Naive B cell (primary cell): ENCODE data around the gene GDPGP1. TPM values are rescaled to one million over a fixed set of nuclear protein-coding genes. Genes with fewer than 3 reads are reported as not detected.

Source experiments
- ATAC-seq, 2 donors: fragments of 150-1000 bp; cut with Tn5 transposase; 2 replicates each; pipeline ENCODE4 v1.10.0; 2021; ENCODE audit warnings: low read depth in 2 of 2, mild to moderate bottlenecking in 2 of 2, moderate library complexity in 2 of 2
- DNase-seq: peaks from one replicate; pipeline ENCODE4 v3.0.0; 2022
- H3K27ac Mint-ChIP-seq, 6 donors: one replicate each; pipeline ENCODE4 v1.8.0; 2020 to 2022; ENCODE audit warnings: mild to moderate bottlenecking in 6 of 6, mixed read lengths in 6 of 6, moderate library complexity in 5 of 6, inconsistent platforms in 2 of 6
- H3K27me3 Mint-ChIP-seq, 3 donors: one replicate each; pipeline ENCODE4 v1.8.0; 2021 to 2022; ENCODE audit warnings: mixed read lengths in 3 of 3, mild to moderate bottlenecking in 1 of 3
- H3K36me3 Mint-ChIP-seq, 2 donors: one replicate each; pipeline ENCODE4 v1.8.0; 2020 to 2022; ENCODE audit warnings: mixed read lengths in 2 of 2, inconsistent platforms in 1 of 2, mild to moderate bottlenecking in 1 of 2
- H3K4me1 Mint-ChIP-seq, 3 donors: one replicate each; pipeline ENCODE4 v1.8.0; 2020 to 2022; ENCODE audit warnings: mixed read lengths in 3 of 3, inconsistent platforms in 1 of 3, mild to moderate bottlenecking in 1 of 3, moderate library complexity in 1 of 3
- H3K4me3 Mint-ChIP-seq, 8 donors: one replicate each; pipeline ENCODE4 v1.8.0; 2020 to 2022; ENCODE audit warnings: mild to moderate bottlenecking in 8 of 8, mixed read lengths in 8 of 8, moderate library complexity in 8 of 8, inconsistent platforms in 2 of 8
- H3K9me3 Mint-ChIP-seq, 7 donors: one replicate each; pipeline ENCODE4 v1.8.0; 2020 to 2022; ENCODE audit warnings: mixed read lengths in 7 of 7, mild to moderate bottlenecking in 5 of 7, inconsistent platforms in 2 of 7, moderate library complexity in 1 of 7
- polyA plus RNA-seq, 6 donors: library from polyadenylated mRNA; unstranded; fragments of 300-500 nt; fragmentation: Illumina TruSeq; gene quantifications; one replicate each; pipeline ENCODE4 v1.2.3, GENCODE V29; 2021; ENCODE audit warnings: low read depth in 6 of 6

GDPGP1 gene
- polyA plus RNA-seq, 6 donors from 2014 or later = 0.70 to 2.1 (median 1.3) TPM

DNA sequence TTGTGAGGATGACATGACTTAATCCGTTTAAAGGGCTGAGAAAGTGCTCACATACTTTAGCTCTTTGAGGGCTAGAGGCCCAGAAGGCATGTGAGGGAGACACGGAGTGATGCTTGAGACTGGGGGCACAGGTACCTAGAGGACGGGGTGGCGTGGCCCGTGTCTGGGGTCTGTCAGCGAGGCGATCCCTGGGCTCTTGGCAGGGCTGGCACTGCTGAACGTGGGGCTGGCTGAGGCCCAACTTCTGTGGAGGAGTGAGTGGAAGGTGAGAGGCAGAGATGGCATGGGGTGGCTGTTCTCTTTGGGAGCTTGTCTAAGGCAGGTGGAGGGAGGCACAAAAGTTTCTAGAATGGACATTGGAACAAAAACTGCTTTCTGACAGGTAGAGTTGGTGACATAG is 23.4 kb upstream of the GDPGP1 start:
- H3K4me1 Mint-ChIP-seq = peaks cover 64 to 99% (median 89%) of the 10 kb centered on the region in 3 donors
- no peak for ATAC-seq

DNA sequence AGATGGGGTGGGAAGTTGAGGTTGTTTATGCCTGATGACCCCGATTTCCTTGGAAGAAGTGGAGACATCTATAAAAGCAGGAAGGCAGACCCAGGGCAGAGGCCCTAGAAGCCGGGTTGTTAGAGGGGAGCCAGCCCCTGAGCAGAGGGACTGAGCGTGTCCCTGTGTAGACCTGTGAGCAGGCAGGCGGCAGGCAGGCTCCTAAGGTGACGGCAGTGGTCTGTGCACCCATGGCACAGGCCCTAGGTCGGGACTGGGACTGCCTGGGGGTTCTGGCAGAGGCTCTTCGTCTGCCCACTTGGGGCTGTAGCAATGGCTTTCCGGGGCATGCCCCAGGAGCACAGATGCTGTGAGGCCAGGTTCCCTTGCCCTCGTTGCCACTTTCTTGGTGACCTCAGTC is 23.0 kb upstream of the GDPGP1 start:
- peaks cover 11 to 19% of the 10 kb centered on the region in 2 donors for H3K36me3 Mint-ChIP-seq
- H3K27ac Mint-ChIP-seq = peak overlapping the region; percentile 74 to 99 (median 94)
- DNase-seq (no peak), ATAC-seq (no peak)
- peak overlapping the region; percentile 7 to 90 (median 78) for H3K4me3 Mint-ChIP-seq
- H3K9me3 Mint-ChIP-seq = no peaks in the 10 kb centered on the region
- H3K4me1 Mint-ChIP-seq = peaks cover 60 to 98% (median 87%) of the 10 kb centered on the region in 3 donors
- no peaks in the 10 kb centered on the region for H3K27me3 Mint-ChIP-seq

More for the DNA sequence above, 23.4 kb upstream of the GDPGP1 start:
- DNase-seq = no peak
- H3K4me3 Mint-ChIP-seq = peak overlapping the region; percentile 37 to 90 (median 78)
- no peaks in the 10 kb centered on the region for H3K9me3 Mint-ChIP-seq
- peak overlapping the region; percentile 52 to 99 (median 92) for H3K27ac Mint-ChIP-seq
- H3K27me3 Mint-ChIP-seq = no peaks in the 10 kb centered on the region
- H3K36me3 Mint-ChIP-seq = peaks cover 11 to 17% of the 10 kb centered on the region in 2 donors

DNA sequence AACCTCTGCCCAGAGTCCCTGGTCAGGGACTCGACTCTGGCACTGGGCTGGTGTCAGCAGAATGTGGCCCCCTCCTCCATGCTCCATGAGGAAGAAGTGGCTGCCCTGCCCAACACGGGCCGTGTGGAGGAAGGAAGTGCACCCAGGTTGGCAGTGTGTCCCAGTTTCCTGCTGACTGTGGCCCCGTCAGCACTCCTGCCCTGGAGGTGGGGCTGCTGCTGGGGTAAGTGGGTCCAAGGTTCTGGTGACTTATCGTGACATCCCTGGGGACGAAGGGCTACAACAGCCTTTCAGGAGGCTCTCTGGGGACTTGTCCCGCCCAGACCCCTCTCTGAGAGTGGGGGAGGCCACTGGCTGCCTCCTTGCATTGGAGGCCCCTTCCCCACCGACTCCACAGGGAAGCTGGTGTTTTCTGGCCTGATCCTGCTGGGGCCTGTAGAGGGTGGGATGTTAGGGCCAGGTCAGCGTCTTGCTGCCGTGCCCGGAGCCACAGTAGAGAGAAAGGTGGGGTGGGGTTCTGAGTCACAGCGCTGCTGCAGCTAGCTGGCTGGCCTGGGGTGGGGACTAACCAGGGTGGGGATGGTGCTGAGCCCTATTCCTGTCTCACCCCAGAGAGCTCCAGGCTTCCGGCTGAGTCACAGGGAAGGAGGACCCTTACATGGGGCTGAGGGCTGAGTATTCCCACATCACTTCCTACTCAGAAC is 22.4 kb upstream of the GDPGP1 start:
- H3K9me3 Mint-ChIP-seq = no peaks in the 10 kb centered on the region
- DNase-seq = no peak
- peaks cover 59 to 98% (median 87%) of the 10 kb centered on the region in 3 donors for H3K4me1 Mint-ChIP-seq

DNA sequence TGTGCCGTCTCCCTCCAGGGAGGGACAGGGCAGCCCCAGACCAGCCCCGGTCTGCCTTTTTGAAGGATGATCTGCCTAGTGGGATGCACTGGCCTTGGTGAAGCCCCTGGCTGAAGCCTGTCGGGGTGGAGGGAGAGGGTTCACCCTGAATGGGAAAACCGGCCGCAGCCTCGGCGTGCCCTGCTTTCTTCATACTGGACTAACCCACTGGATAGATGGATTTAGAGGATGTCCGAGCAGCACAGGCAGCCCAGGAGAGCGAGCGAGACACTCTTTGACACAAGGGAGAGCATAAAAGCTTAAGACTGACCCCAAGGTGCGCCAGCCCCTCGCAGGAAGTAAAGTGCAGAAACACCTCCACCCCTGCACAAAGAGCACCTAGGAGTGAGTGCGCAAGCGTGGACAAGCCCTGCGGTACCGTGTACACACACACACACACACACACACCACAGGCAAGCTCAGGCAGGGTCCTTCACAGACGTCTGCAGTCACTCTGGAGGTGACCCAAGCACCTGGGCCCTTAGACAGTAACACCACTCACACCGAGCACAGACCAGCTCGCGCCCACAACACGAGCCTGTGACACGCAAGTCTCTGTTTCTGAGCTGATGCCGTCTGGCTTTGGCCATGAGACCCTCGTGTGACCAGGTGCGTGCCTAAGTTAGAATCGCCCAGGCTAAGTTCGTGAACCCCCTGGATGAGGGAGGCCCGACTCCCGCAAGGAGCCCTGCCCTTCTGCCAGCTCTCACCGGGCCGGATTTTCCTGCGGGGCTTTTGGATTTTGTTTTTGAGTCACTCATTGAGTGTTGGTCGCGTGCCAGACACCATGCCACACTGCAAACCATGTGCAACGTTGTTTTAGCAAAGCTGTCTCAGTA is 21.5 kb upstream of the GDPGP1 start:
- Mint-ChIP-seq H3K4me3 (peak overlapping the region in 7 of 8 donors; percentile 46 to 83 (median 70)), H3K27ac (peak overlapping the region; percentile 62 to 99 (median 94)), H3K27me3 (no peaks in the 10 kb centered on the region), H3K9me3 (no peaks in the 10 kb centered on the region), H3K4me1 (peaks cover 60 to 98% (median 88%) of the 10 kb centered on the region in 3 donors), H3K36me3 (peaks cover 17 to 30% of the 10 kb centered on the region in 2 donors)
- DNase-seq (no peak), ATAC-seq (no peak)

More for the DNA sequence above, 22.4 kb upstream of the GDPGP1 start:
- ATAC-seq = no peak
- no peaks in the 10 kb centered on the region for H3K27me3 Mint-ChIP-seq
- peak overlapping the region in 7 of 8 donors; percentile 7 to 90 (median 80) for H3K4me3 Mint-ChIP-seq
- peaks cover 11 to 25% of the 10 kb centered on the region in 2 donors for H3K36me3 Mint-ChIP-seq
- H3K27ac Mint-ChIP-seq = peak overlapping the region; percentile 27 to 99 (median 90)

DNA sequence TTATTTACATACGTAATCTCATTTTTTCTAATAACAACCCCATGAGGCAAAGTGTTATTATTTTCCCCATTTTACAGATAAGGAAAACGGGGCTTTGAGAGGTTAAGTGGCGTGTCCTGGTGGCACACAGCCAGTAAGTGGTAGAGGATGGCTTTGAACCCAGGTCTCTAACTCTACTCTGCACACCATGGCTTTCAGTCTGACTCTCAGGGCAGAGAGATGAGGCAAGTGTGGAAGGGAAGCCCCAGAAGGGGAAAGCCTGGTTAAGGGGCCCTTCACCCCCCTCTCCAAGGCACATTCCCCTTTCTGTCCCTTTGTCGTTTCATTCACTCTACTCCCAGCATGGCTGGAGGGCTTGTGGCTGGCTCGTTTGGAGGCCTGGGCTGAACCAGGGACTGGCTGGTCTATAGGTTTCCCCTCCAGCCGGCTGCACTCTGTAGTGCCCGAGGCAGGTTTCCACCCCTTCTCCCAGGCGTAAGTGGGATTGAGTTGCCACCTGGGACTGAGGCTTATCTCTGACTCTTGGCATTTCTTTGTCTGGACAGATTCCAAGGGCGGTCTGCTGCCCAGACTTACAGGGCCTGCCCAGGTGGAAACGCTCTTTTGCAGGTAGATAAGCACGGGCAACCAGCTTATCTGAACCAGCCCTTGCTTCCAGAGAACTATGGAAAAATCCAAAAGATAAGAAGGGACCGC is 20.7 kb upstream of the GDPGP1 start:
- peaks cover 18 to 33% of the 10 kb centered on the region in 2 donors for H3K36me3 Mint-ChIP-seq
- no peaks in the 10 kb centered on the region for H3K9me3 Mint-ChIP-seq

DNA sequence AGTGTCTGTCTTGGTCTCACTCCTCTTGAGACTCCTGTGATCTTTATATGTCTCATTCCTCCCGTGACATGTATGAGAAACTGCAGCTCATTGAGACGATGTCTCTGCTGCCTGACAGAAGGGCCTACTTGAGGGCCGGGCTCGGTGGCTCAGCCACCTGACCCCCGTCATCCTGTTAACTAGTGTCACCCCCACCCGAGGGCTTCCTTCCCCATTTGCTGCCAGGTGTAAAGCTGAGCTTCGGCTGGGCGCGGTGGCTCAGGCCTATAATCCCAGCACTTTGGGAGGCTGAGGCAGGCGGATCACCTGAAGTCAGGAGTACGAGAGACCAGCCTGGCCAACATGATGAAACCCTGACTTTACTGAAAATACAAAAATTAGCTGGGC is 20.2 kb upstream of the GDPGP1 start:
- ATAC-seq (peak; percentile 87 to 91), DNase-seq (peak; percentile 84)
- H3K4me3 Mint-ChIP-seq = peak overlapping the region; percentile 32 to 91 (median 86)
- peaks cover 68 to 99% (median 93%) of the 10 kb centered on the region in 3 donors for H3K4me1 Mint-ChIP-seq
- H3K36me3 Mint-ChIP-seq = peaks cover 18 to 36% of the 10 kb centered on the region in 2 donors
- H3K27ac Mint-ChIP-seq = peak overlapping the region; percentile 87 to 99 (median 98)
- H3K27me3 Mint-ChIP-seq = no peaks in the 10 kb centered on the region
- no peaks in the 10 kb centered on the region for H3K9me3 Mint-ChIP-seq

More for the DNA sequence above, 20.7 kb upstream of the GDPGP1 start:
- DNase-seq (no peak), ATAC-seq (no peak)
- H3K4me1 Mint-ChIP-seq = peaks cover 64 to 99% (median 93%) of the 10 kb centered on the region in 3 donors
- H3K27me3 Mint-ChIP-seq = no peaks in the 10 kb centered on the region
- H3K4me3 Mint-ChIP-seq = peak overlapping the region; percentile 32 to 91 (median 86)
- H3K27ac Mint-ChIP-seq = peak overlapping the region; percentile 87 to 99 (median 98)

DNA sequence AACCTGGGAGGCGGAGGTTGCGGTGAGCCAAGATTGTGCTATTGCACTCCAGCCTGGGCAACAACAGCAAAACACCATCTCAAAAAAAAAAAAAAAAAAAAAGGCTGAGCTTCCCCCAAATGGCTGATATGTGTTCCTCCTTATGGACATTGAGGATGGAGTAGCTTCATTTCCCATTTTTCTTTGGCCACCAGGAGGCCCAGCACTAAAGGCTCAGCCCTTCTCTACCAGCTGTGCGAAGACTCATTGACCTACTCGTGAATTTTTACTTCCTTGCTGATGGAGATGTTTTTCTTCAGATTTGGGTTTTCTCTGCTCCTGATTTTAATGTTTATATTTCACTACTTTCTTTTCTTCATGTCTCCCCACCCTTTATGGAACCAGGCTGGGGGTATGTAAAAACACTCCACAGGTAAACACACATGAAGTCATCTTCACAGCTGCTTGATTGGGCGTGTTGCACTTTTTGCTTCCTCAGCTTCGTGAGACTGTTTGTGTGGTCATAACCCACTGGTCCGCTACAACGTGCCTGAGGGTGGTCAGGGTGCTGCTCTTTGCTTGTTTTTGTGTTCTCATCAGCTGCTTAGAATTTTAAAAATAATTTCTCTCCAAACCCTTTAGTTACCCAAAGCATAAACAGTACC is 19.3 kb upstream of the GDPGP1 start:
- peak; percentile 49 to 63 for ATAC-seq
- peak; percentile 66 for DNase-seq
- H3K36me3 Mint-ChIP-seq = peaks cover 18 to 34% of the 10 kb centered on the region in 2 donors
- H3K4me1 Mint-ChIP-seq = peaks cover 69 to 99% (median 93%) of the 10 kb centered on the region in 3 donors
- H3K27me3 Mint-ChIP-seq = no peaks in the 10 kb centered on the region
- H3K27ac Mint-ChIP-seq = peak overlapping the region; percentile 87 to 99 (median 98)
- no peaks in the 10 kb centered on the region for H3K9me3 Mint-ChIP-seq
- H3K4me3 Mint-ChIP-seq = peak overlapping the region; percentile 66 to 91 (median 86)

DNA sequence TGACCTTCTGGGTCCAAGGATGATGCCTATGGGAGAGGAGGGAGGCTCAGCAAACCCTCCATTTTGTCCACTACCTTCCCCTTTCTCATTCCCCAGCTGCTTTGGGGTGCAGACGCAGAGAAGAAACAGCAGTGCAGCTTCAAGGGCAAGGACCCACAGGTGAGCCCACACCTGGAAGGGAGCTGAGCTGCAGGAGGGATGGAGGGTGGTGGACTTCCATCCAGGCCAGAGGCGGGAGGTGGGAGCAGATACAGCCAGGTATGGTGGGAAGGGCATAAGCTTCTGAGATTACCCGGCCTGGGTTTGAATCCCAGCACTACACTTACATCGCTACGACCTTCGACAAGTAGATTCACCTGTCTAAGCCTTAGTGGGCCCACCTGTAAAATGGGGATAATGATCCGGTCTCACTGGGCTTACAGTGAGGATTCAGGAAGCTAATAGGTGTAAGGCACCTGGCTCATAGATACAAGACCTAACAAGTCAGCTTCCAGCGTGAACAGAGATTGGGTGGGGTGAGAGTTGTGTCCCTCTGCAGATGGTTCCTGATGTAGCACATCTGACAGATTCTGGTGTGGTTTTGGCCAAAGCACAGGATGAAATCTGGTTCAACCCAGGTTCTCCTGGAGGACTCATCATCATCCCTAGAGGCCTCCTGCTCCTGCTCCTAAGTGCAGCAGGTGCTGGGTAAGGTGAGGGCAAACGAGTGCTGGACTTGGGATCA is 16.2 kb upstream of the GDPGP1 start:
- Mint-ChIP-seq H3K9me3 (no peaks in the 10 kb centered on the region), H3K4me3 (peak overlapping the region in 6 of 8 donors; percentile 32 to 73 (median 46)), H3K27ac (peak overlapping the region in 5 of 6 donors; percentile 27 to 99 (median 85)), H3K4me1 (peaks cover 52 to 84% (median 76%) of the 10 kb centered on the region in 3 donors), H3K27me3 (no peaks in the 10 kb centered on the region), H3K36me3 (peaks cover 16 to 24% of the 10 kb centered on the region in 2 donors)
- DNase-seq (no peak), ATAC-seq (no peak)

DNA sequence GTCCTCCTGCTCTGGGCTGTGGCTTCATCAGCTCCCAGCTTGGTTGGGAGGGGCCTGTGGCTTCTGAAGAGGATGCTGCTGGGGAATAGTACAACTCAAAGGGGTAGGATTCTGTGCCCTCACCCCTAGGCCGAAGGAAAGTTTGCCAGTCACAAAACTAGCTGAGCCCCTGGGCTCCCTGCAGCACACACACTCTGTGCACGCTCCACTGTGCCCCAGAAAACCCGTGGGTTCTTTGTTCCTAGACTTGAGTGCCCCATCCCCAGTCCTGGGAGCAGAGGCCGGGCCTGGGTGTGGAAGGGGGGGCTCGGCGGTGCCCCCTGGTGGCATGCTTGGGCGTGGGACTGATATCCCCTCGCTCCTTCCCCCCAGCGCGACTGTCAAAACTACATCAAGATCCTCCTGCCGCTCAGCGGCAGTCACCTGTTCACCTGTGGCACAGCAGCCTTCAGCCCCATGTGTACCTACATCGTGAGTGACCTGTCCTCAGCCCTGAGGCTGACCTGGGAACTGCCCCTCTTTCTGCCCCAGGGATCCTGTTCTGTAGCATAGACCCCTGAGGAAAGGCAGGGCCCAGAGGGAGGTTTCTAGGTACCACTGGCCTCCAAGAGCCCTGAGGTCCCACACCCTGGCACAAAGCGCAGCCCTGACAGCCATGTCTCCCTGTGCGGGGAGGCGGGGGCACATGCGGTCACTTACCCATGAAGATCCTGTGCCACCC is 14.4 kb upstream of the GDPGP1 start:
- H3K36me3 Mint-ChIP-seq = peaks cover 11 to 24% of the 10 kb centered on the region in 2 donors
- peak; percentile 69 for DNase-seq
- peak overlapping the region; percentile 43 to 96 (median 90) for H3K27ac Mint-ChIP-seq
- H3K27me3 Mint-ChIP-seq = no peaks in the 10 kb centered on the region
- H3K4me3 Mint-ChIP-seq = peak overlapping the region in 6 of 8 donors; percentile 34 to 79 (median 46)
- ATAC-seq = peak; percentile 48 to 72
- H3K4me1 Mint-ChIP-seq = peaks cover 48 to 67% (median 59%) of the 10 kb centered on the region in 3 donors
- no peaks in the 10 kb centered on the region for H3K9me3 Mint-ChIP-seq

DNA sequence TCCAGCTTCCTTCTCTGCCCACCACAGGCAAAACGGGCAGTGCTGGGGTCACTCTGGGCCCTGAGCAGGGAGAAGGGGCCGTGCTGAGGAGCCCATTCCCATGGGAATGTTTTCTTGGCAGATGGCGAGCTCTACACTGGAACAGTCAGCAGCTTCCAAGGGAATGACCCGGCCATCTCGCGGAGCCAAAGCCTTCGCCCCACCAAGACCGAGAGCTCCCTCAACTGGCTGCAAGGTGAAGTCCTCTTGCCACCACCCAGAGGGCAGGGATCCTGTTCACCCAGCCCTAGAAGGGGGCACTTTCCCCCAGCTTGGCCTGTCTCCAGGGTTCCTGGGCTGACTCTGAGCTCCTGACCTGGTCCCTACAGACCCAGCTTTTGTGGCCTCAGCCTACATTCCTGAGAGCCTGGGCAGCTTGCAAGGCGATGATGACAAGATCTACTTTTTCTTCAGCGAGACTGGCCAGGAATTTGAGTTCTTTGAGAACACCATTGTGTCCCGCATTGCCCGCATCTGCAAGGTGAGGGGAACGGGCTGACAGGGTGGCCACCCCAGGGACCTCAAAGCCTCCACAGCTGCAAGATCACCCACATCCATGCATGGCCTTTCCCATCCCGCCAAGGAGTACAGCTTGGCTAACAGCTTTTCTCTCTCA is 12.6 kb upstream of the GDPGP1 start:
- Mint-ChIP-seq H3K4me3 (peak overlapping the region in 2 of 8 donors; percentile 50 to 65), H3K27ac (peak overlapping the region in 2 of 6 donors; percentile 87 to 89), H3K27me3 (no peaks in the 10 kb centered on the region), H3K4me1 (peaks cover 44 to 50% (median 49%) of the 10 kb centered on the region in 3 donors), H3K9me3 (no peaks in the 10 kb centered on the region), H3K36me3 (peaks cover 11 to 24% of the 10 kb centered on the region in 2 donors)
- DNase-seq = no peak
- ATAC-seq = peak in 1 of 2 donors; percentile 20

DNA sequence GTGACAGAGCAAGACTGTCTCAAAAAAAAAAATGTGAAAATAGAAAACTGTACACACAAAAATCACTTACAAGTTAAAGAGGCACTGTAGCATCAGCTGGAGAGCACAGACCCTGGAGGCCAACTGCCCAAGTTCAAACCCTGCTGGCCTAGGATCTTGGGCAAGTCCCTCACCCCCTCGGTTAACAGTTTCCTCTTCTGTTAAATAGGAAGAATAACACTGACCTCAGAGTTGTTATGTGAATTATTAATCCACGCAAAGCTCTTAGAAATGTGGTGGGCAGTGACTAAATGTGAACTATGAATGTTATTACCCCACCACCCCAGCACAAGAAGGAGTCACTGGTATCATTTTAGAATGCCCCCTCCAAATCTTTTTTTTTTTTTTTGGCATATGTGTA is 11.5 kb upstream of the GDPGP1 start:
- DNase-seq = no peak
- no peaks in the 10 kb centered on the region for H3K27me3 Mint-ChIP-seq
- no peak for ATAC-seq
- H3K9me3 Mint-ChIP-seq = no peaks in the 10 kb centered on the region
- peaks cover 36 to 38% (median 37%) of the 10 kb centered on the region in 3 donors for H3K4me1 Mint-ChIP-seq
- peak overlapping the region in 3 of 6 donors; percentile 32 to 53 (median 33) for H3K27ac Mint-ChIP-seq
- H3K36me3 Mint-ChIP-seq = peaks cover 4 to 16% of the 10 kb centered on the region in 2 donors
- H3K4me3 Mint-ChIP-seq = no peak overlapping the region
